SW480 (cell line): ENCODE measurements around the gene GNB1.
"Not testable (repeated sequence)": the region's sequence is repeated elsewhere in the genome, so short reads cannot be mapped to it uniquely, and the experiment has no call there.

Experiments
- DNase-seq: peaks from one replicate; pipeline ENCODE4 v3.0.0-alpha.2; 2016; ENCODE audit warnings: low spot score

GNB1 gene

DNA sequence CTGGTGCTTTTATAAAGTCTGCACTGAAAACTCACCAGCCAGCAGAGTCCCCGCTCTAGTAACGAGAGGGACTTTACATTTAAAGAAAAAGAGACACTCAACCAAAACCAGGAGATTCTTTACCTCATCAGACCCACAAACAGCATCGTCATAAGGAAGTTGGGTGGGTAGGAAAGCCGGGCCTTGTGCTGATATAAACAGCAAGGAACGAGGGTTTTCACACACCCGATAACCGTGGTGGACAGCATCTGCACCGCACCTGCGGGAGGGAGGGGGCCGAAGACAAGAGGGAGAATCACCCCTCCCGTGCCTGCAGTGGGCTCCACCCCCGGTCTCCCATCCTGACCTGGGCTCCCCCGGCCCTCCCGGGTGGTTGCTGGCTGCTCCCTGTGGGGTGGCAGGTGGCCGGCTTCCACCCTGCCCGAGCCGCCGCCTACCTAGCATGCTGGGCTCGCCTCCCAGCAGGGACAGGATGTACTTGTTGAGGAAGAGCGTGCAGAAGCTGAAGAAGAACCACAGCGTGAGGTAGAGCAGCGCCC lies 152.0 kb downstream of the GNB1 start:
- not testable (repeated sequence) for DNase-seq

DNA sequence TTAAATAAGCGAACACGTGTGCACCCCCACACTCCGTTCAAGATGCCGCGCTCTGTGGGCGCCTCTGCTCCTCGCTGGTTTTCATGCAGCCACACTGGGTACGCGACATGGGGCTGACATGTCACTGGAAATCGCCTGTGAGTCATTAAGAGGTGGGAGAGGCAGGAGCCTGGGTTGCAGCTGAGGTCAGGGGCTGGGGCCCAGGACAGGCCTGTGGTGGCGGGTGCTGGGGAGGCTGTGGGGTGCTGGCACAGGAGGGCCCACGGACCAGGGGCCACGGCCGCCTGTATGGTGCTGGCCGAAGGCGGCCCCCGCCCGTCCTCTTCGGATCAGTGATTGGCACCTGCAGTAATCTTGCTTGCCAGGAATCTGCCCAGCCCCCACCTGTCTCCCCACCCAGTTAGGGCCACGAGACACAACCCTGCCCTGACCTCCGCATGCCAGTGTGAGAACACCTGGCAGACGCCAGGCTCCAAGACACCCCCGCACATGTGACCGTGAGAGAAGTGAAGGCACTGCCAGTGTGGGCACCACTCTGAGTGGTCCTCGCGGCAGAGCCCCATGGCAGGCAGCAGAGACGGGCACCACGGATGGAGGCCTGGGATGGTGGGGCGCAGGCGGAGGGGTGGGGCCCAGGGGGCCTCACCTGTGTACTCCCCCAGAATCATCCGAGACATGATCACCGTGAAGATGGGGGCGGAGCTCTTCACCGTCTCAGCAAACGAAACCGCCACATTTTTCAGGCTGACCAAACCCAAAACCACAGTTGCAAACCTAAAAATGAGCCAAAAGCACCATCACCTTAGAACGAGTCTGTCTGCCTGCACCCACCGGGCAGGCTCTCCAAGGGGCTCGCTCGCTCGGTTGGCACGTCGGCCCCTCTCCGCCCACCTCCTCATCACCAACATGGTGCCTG lies 153.0 kb downstream of the GNB1 start:
- DNase-seq = not testable (repeated sequence)
